GM18951 (cell line): Measurements from ENCODE around the gene DHX9.
"Not testable (repeated sequence)": the region's sequence is repeated elsewhere in the genome, so short reads cannot be mapped to it uniquely, and the experiment has no call there.

ENCODE experiments used
- POLR2A ChIP-seq: IDR thresholded peaks from 4 replicates; pipeline ENCODE4 v1.6.1; 2011; ENCODE audit warnings: mild to moderate bottlenecking; ENCODE audit not compliant: insufficient read length, insufficient read depth; ENCODE audit errors: extremely low read depth
- in situ Hi-C: fragments of 300-500 bp; cut with MboI; formaldehyde crosslinking; loops from one replicate; pipeline ENCODE4 v1.12.0; 2022; ENCODE audit warnings: low sequenced_read_pairs, mixed read lengths, inconsistent platforms; ENCODE audit not compliant: unreplicated experiment

The DHX9 gene

GRCh38 chr1:182886985-182887384 lies 47.8 kb downstream of the DHX9 start:
- no peak for TF ChIP-seq POLR2A
- in situ Hi-C loops = no loop called here

- TF ChIP-seq POLR2A = no peak
- in situ Hi-C loops = no loop called here
Measured at GRCh38 chr1:182888736-182889531, 49.8 kb downstream of the DHX9 start.

- TF ChIP-seq POLR2A = no peak
- in situ Hi-C loops = no loop called here
Measured at GRCh38 chr1:182889997-182890396, 50.9 kb downstream of the DHX9 start.

GRCh38 chr1:182890927-182891610 lies 51.9 kb downstream of the DHX9 start:
- no peak for TF ChIP-seq POLR2A
- in situ Hi-C loops = no loop called here

GRCh38 chr1:182897696-182898095 lies 58.5 kb downstream of the DHX9 start:
- no peak for TF ChIP-seq POLR2A
- in situ Hi-C loops = no loop called here

GRCh38 chr1:182901946-182902345 lies 62.8 kb downstream of the DHX9 start:
- in situ Hi-C loops = not testable (repeated sequence)

- TF ChIP-seq POLR2A = no peak
- in situ Hi-C loops = no loop called here
Measured at GRCh38 chr1:182905321-182905720, 66.2 kb downstream of the DHX9 start.

GRCh38 chr1:182909578-182909977 lies 70.4 kb downstream of the DHX9 start:
- TF ChIP-seq POLR2A = no peak
- in situ Hi-C loops = no loop called here

GRCh38 chr1:182910143-182910542 lies 71.0 kb downstream of the DHX9 start:
- TF ChIP-seq POLR2A = no peak
- in situ Hi-C loops = no loop called here

GRCh38 chr1:182913401-182913800 lies 74.3 kb downstream of the DHX9 start:
- in situ Hi-C loops = no loop called here
- TF ChIP-seq POLR2A = no peak

- in situ Hi-C loops = no loop called here
- TF ChIP-seq POLR2A = no peak
Measured at GRCh38 chr1:182917378-182917777, 78.2 kb downstream of the DHX9 start.

GRCh38 chr1:182925661-182926060 lies 86.5 kb downstream of the DHX9 start:
- TF ChIP-seq POLR2A = no peak

GRCh38 chr1:182927693-182928433 lies 88.7 kb downstream of the DHX9 start:
- no peak for TF ChIP-seq POLR2A
- in situ Hi-C loops = no loop called here

More at GRCh38 chr1:182925661-182926060, 86.5 kb downstream of the DHX9 start:
- in situ Hi-C loops = no loop called here
